Measurements from ENCODE around the gene TSEN34. TPM values are rescaled to one million over a fixed set of nuclear protein-coding genes. Genes with fewer than 3 reads are reported as not detected.

The TSEN34 gene
- 24.6 TPM for total RNA-seq
- long read RNA-seq, transcript TSEN34-203 (4 exons, 1,349 nt), result major isoform, 99 of 150 reads
- long read RNA-seq, transcript TSEN34-201 (5 exons, 2,294 nt), result minor isoform, 37 of 150 reads
- long read RNA-seq, partial matches to known transcripts, result 4 of 150 reads
- long read RNA-seq, other reads (novel, unspliced or antisense), result 6 of 150 reads

DNA sequence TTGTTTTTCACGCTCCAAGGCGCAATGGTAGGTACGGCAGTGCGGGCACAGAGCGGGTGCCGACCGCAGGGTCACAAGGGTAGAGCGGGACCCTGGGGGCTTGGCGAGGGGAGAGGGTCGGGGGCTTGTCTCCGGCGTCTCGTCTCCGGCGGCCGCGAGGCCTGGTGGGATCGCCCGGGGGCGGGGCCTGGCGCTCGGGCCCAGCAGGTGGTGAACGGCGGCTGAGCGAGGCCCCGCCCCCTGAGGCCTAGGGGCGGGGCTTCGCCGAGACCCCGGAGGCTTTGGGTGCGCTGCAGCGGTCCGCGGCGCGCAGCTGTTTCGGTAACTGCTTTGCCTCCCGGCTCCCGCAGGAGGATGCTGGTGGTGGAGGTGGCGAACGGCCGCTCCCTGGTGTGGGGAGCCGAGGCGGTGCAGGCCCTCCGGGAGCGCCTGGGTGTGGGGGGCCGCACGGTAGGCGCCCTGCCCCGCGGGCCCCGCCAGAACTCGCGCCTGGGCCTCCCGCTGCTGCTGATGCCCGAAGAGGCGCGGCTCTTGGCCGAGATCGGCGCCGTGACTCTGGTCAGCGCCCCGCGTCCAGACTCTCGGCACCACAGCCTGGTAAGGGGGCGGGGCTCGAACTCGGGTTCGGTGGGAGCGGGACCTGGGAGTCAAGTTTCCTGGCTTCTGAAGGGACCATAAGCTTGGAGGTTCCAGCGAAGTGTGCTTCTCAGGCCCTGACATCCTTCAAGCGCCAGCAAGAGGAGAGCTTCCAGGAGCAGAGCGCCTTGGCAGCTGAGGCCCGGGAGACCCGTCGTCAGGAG, at the start of gene TSEN34:
Gene TSEN34, plus strand, starts transcription at position 298 of the 800 bp plus-strand sequence. Its CDS starts 57 bp downstream, at position 355.
- peak; percentile 95 for DNase-seq (ENCODE audit: low spot score)

DNA sequence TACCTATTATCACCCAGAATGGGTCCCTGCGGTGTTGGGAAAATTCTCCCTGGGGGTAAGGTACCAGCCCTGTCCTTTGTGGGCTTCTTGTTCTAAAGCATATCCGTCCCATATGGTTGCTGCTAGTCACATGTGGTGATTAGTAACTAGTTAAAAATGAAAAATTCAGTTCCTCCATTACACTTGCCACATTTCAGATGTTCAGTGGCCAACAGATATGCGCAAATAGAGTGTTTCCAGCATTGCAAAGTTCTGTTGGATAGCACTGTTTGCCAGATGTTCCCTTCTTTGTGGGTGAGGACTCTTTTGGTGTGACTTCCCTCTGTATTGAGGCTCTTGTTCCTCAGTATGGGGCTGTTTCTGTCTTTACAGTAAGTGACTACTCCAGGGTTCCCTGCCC, 49.8 kb upstream of the TSEN34 start:
- DNase-seq (ENCODE audit: low spot score), result no peak

DNA sequence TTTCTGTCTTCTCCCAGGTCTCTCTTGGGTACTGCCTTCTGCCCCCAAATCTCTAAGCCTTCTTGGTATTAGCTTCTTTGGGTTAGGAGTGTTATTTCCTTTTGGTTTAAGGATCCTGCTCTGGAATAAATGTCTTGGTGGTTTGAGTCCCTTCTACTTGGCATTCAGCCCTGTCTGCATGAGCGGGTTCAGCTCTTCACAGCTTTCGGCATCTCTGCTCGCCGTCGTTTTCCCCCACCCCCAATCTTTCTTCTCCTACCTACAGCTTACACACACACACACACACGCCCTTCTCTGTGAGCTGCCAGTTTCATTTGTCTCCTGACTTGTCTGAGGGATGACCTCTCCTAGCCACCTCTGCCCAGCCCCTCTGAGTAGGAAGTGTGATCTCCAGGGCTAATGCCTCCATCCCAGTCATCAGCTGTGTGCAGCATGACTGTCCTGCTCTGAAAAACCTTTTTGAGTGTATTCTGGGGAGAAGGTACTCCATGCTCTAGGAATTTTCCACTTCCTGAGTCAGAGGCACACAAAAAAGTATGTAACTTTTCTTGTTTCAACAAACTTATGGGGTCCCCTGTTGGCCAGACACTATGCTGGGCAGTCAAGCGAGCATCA, 48.8 kb upstream of the TSEN34 start:
- no peak for DNase-seq (ENCODE audit: low spot score)

DNA sequence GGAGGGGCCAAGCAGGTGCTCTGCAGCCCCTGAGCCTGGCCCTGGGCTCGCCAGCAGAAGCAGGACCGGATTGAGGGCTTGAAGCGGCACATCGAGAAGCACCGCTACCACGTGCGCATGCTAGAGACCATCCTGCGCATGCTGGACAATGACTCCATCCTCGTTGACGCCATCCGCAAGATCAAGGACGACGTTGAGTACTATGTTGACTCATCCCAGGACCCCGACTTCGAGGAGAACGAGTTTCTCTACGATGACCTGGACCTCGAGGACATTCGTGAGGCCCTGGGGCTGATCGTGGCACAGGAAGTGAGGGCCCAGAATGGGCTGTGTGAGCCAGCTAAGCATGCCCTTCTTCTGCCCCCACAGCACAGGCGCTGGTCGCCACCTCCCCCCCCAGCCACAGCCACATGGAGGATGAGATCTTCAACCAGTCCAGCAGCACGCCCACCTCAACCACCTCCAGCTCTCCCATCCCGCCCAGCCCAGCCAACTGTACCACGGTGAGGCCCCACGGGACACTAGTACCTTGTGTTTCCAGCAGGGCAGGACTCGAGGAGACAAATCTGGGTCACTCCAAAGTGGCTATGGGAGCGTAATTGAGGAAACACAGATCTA, 45.5 kb upstream of the TSEN34 start:
- DNase-seq (ENCODE audit: low spot score), result no peak

DNA sequence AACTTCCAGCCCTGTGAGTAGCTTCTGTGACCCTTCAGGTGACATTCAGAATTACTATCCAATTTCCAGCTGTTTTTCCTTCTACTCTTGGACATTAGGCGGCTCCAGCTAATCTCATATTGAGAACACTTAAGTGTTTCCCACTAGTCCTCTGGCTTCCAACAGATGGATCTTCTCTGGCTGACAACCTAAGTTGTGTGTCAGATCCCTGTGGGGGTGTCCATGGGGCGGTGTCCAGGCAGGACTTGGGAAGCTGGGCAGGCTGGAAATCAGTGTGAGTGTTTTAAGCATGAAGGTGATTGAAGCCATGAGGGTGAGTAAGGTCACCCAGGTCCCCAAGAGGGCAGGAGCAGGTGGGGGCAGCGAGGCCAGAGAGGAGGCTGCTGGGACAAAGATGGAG, 43.4 kb upstream of the TSEN34 start:
- DNase-seq (ENCODE audit: low spot score), result no peak

DNA sequence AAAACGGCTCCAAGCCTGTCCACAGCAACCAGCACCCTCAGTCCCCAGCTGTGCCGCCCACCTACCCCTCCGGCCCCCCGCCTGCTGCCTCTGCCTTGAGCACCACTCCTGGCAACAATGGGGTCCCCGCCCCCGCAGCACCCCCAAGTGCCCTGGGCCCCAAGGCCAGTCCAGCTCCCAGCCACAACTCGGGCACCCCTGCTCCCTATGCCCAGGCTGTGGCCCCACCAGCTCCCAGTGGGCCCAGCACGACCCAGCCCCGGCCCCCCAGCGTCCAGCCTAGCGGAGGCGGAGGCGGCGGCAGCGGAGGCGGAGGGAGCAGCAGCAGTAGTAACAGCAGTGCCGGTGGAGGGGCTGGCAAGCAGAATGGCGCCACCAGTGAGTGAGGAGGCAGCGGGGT, 43.0 kb upstream of the TSEN34 start:
- no peak for DNase-seq (ENCODE audit: low spot score)

DNA sequence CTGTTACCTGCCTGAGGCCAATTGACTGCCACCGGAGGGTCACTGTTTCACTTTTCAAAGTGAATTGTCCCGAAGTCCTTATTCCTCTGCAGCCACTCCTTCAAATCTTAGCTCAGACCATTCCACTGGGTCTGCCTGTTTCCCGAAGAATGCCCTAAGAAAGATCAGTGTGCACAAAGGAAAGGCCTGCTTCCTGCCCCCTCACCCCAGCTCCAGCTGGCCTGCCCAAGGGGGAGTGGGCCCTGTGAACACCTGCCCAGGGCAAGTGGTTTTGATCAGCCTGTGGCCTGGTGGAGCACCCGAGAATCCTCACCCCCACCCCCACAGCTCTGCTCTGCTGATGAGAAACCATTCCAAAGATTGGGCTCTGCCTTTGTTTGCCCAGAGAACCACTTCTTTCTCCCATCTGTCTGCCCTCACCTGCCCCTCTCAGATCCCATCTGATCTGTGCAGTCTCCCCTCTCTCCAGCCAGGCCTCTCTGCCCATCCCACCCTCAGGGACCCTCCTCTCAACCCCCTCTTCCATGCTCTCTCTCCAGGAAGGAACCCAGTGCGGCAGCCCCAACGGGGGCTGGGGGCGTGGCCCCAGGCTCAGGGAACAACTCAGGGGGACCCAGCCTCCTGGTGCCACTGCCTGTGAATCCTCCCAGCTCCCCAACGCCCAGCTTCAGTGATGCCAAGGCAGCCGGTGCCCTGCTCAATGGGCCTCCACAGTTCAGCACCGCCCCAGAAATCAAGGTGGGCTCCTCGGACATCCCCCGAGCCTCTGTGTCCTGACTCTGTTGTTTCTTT, 41.9 kb upstream of the TSEN34 start:
- no peak for DNase-seq (ENCODE audit: low spot score)

DNA sequence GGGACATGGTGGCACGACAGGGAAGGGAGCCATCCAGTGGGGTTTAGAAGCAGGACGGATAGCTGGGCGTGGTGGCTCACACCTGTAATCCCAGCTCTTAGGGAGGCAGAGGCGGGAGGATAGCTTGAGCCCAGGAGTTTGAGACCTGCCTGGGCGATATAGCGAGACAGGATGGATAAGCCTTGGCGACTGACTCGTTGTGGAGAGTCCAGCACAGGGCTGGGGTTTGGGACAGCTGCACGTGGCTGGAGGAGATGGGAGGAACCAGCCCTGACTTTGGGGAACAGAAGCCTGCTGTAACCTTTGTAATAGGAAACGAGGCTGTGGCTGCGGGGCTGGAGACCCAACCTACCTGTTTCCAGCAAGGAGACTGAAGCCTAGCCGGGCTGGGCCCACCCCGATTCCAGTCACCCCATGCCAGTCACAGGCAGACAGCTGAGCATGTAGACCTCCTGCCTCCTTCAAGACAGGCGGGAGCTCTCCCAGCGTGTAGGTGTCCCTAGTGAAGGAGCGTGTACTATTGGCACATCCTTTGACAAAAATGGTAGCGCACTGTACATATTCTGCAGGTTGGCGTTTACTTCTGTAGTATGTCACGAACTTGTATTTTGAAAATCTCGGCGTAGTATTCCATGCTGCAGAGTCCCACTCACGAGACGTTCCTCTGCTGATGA, 39.6 kb upstream of the TSEN34 start:
- DNase-seq (ENCODE audit: low spot score), result no peak

DNA sequence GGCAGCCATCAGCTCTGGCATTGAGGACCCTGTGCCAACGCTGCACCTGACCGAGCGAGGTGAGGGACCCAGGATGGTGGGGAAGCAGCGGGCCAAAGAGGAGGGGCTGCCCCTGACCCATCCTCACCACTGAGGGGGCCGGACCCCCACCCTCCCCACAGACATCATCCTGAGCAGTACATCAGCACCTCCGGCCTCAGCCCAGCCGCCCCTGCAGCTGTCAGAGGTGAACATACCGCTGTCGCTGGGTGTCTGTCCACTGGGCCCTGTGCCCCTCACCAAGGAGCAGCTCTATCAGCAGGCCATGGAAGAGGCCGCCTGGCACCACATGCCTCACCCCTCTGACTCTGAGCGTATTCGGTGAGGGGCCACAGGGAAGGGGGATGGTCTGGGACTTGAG, 38.8 kb upstream of the TSEN34 start:
- no peak for DNase-seq (ENCODE audit: low spot score)

DNA sequence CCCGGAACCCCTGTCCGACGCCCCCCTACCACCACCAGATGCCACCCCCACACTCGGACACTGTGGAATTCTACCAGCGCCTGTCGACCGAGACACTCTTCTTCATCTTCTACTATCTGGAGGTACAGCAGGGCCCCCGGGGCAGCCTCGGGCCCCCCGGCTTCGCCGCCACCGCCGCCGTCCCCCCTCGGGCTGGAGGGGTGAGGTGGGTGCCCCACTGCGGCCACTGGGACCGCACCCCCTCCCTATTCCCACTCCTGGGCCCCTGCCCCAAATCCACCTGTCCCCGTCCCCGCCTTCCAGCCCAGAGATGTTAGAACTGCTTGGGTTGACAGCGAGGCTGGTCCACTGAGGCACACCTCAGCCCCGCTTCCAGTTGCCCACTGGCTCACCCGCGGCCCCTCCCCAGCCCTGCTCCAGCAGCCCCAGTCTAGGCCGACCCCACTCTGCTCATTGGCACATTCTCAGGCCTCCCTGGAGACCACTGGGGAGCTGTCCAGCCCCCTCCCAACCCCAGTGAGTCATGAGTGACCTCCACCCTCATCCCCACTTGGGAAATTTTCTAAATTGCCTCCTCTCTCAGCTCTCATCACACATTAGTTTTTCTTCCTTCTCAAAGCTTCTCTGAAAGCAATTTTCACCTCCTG, 38.1 kb upstream of the TSEN34 start:
- DNase-seq (ENCODE audit: low spot score), result no peak

DNA sequence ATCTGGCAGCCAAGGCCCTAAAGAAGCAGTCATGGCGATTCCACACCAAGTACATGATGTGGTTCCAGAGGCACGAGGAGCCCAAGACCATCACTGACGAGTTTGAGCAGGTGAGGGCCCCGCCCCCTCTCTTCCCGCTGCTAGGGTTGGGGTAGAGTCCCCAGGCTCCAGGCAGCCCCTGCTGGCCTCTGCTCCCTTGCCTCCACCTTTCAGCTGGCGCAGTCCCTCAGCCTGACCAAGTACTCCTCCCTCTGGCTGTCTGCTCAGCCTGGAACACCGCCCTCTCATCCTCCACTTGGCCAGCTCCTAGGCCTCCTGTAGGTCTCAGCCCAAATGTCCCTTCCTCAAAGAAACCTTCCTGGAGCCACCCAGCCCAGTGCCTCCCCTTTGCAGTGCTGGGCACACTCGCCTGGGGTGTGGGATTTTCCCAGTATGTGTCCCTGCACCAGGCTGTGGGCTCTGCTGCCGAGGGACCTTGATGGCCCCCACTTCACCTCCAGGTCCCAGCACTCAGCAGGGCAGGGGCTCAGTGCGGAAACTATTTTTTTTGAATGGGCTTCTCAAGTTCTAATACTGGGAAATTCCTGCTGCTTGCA, 37.3 kb upstream of the TSEN34 start:
- DNase-seq (ENCODE audit: low spot score), result no peak

DNA sequence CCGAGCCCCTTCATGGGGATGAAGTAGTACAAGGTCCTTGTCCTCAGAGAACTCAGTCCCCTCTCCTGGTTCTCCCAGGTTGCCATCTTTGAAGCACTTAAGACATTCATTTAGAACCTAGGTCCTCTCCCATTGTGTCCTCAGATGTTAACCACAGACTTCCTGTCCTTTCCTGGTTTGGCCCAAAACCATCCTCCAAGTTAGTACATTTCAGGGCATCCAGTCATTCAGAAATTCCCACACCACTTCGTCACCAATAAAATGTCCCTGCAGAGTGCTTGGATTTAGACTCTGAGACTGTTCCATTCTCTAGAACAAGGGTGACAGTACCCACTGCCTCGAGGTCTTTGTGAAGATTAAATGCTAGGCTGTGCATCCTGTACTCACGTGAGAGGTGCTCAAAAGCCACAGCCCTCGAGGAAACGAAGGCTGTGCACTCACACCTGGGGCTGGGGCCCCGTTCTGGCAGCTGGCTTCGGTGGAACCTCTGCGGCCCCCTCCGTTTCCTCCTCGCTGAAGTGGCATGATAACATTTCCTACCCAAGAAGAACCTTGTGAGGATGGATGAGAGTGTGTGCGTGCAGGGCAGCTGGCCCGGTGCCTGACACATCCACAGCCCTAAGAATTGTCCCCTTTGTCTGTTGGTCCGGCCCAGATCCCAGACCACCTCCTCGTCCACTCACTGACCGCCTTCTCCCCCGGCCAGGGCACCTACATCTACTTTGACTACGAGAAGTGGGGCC, 36.3 kb upstream of the TSEN34 start:
- no peak for DNase-seq (ENCODE audit: low spot score)

DNA sequence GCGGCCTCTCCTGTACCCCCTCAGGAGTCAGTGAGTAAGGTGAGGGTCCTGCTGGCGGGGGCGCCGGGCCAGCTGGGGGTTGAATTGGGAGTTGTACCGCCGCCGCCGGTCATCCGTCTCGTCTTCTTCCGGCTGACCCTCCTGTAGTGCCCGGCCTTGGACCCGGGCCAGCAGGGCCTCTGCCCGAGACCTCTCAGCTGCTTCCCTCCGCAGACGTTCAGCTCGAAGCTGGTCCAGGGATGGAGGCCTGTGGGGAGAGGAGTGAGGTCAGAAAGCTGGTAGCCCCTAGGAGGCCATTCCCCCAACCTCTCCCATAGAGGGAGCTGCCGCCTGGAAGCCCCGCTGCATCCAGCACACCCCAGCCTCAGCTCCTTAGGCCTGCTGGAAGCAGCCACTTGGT, 35.4 kb upstream of the TSEN34 start:
- no peak for DNase-seq (ENCODE audit: low spot score)

DNA sequence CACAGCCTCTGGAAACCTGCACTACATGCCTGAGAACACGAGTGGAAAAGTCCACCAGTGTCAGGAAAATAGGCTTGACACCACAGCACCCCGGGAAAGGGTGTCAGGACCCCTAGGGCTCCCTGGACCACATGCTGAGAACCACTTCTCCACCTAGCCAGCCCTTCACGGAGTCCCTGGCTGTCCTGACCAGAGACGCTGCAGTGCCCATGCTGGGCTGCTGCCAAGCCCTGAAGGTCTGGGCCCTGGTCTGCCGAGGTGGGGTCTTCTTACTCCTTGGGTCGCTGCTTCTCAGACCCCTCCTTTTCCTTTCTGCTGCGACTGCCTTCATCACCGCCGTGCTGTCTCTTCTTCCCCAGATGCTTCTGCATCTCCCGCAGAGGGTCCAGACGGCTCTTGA, 34.6 kb upstream of the TSEN34 start:
- DNase-seq (ENCODE audit: low spot score), result no peak

DNA sequence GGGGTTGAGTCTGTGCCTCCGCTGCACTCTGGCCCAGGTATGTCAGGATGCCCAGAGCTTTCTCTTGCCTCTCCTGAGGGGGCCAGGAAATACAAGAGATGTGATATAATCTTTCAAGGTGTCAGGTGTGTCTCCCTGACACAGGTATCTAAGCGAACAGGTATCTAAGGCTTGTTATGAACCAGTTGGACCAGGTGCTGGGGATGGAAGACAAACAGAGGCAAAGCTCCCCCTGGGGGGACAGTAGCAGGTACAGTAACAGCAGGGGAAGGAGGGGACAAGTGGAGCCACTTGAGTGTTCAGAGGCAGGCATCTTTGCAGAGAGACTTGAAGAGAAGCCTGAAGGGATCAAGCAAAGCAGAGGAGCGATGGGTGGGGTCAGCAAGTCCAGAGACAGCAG, 34.2 kb upstream of the TSEN34 start:
- no peak for DNase-seq (ENCODE audit: low spot score)

DNA sequence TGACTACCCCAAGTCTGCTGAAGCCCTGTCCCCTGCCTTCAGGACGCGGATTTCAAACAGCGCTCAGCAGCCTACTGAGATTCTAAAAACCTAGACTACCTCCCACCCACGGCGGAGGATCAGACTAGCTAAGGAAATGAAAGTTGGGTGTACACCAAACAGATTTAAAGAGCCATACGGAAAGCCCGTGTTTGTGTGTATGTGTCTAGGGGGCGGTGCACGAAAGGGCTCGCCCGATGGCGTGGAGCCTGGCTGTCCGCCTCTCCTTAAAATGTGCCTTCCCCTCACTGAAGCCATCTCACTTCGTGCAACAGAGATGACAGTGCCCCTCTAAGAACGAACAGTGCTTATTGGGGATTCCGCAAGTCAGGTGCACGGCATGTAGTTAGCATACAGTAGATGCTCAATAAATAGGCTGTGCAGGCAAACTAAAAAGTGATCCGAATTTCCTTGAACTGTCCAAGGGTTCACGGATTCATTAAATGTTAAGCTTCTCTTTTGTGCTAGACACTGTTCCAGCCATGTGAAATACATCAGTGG, 32.2 kb upstream of the TSEN34 start:
- no peak for DNase-seq (ENCODE audit: low spot score)

DNA sequence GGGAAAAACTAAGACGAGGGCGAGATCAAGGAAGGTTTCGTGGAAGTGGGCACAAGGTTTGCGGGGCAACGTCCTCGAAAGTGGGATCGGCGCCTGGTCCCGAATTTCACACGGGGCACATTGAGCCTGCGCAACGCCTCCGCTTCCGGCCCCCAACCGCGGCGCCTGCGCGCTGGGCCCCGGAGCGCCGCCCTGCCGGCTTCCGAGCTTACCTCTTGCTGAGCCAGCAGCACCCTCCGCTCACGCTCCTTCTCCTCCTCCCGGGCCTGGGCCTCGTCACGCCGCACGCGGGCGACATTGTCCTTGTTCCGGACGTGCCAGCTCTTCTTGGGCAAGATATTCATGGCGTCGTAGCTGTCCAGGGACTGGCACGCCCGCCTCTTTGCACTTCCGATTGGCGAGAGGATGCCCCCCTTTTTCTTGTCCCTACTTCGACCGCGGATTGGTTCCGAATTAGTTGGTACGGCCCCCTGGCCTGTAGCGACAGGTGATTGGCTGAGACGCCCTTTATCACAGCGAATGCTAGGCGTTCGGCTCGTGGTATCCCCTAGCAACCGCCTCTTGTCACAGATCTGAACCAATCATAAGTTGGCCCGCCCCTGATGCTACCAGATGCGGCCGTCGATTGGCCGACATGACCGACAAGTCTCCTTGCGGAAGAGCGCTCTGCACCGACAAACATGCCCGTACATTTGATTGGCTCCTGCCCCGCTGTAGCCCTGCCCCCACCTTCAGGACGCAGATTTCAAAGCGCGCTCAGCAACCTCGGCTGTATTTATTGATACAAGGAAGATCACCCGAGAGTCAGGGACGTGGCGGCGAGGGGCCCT, 31.5 kb upstream of the TSEN34 start, which contains the start of gene LENG1:
Gene LENG1, minus strand, starts transcription at position 370 of the 830 bp plus-strand sequence. Its CDS starts 26 bp downstream, at position 344.
- DNase-seq (ENCODE audit: low spot score), result peak; percentile 98

All from mesenteric fat pad (tissue), 1 donor.